ENCODE measurements around the gene SFXN3.

Gene SFXN3

DNA sequence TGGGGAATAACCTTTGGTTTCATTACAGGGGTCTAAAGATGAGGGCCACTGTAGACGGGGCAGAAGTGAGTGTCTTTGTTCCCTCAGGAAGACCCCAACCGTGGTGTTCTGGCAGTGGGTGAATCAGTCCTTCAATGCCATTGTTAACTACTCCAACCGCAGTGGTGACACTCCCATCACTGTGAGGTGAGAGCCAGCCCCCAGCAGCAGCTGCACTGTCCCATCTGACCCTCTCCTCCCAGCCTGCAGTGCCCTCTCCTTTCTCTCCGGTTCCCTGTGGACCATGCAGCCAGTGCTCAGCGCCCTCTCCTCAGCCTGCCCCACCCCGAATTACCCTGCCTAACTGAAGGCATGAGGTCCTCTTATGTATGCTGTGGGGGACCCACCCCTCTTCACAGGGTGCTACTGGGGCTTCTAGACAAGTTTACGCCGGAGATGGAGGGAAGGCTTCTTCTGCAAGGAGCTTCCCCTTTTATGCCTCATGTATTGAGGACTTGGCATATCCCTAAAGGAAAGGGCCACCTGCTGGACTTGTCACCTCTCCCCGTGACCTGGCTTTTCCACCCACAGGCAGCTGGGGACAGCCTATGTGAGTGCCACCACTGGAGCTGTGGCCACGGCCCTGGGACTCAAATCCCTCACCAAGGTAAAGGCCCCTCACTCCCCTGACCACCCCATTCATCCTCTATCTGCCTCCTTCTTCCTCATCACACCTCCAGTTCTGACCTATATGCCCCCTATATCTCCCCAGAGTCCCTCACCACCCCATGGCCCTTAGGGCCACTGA lies 5.1 kb downstream of the SFXN3 start:
- Mint-ChIP-seq H3K9me3 (no peaks in the 10 kb centered on the region), H3K4me3 (no peak overlapping the region), H3K27me3 (no peaks in the 10 kb centered on the region), H3K4me1 (peaks cover 27% of the 10 kb centered on the region), H3K27ac (peak overlapping the region in 1 of 2 donors; percentile 60)
- DNase-seq (no peak), ATAC-seq (no peak)

DNA sequence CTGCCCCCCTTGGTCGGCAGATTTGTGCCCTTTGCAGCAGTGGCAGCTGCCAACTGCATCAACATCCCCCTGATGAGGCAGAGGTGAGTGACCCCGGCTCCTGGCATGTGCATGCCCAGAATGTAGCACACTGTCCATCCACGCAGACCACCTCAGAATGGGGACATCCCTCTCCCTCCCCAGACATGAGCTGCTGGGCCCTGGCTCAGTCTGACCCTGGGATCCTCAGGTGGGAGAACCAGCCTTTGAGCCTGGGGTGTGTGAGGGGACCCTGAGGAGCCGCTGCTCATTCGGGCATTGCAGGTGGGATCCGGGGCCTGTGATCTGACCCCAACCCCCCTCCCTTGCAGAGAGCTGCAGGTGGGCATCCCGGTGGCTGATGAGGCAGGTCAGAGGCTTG lies 5.7 kb downstream of the SFXN3 start:
- DNase-seq (no peak), ATAC-seq (no peak)
- no peaks in the 10 kb centered on the region for H3K9me3 Mint-ChIP-seq
- no peak overlapping the region for H3K27ac Mint-ChIP-seq
- H3K4me1 Mint-ChIP-seq, result peaks cover 30% of the 10 kb centered on the region
- no peak overlapping the region for H3K4me3 Mint-ChIP-seq
- H3K27me3 Mint-ChIP-seq, result no peaks in the 10 kb centered on the region

DNA sequence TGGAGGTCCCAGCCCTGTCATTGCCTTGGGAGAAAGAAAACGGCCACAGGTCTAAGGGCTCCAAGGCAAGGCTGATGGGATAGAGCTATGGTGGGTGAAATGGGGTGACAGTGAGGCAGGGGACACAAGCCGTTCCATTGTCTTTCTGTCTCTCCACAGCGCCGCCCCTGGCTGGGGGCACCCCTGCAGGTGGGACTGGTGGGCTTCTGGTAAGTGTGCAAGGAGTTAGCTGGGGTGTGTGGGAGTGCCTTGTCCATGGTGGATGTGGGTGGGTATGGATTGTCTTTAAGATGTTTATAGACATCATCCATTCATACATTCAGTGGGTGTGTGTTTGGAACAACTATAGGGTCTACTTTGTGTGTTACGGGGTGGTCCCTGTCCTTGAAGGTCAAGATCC lies 7.5 kb downstream of the SFXN3 start:
- no peaks in the 10 kb centered on the region for H3K27me3 Mint-ChIP-seq
- H3K9me3 Mint-ChIP-seq, result no peaks in the 10 kb centered on the region
- DNase-seq (no peak), ATAC-seq (no peak)
- H3K4me3 Mint-ChIP-seq, result no peak overlapping the region
- H3K4me1 Mint-ChIP-seq, result peaks cover 34% of the 10 kb centered on the region
- no peak overlapping the region for H3K27ac Mint-ChIP-seq

DNA sequence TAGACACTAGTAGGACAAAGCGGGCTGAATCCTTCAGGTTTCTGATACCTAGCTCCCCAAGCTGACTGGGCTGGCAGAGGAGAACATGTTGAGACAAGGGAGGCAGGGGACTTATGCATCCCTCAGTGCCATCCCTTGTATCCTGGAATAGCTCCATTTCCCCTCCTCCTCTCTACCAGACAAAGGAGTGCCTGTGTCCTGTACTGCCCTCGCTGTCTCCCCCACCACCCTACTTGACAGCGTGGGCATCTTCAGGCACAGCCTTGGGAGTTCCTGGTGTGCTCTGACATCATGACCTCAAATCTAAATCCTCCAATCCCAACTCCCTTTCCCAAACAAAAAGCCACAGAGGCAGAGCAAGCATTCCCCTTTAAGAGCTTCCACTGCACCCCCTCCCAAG lies 9.0 kb downstream of the SFXN3 start:
- ATAC-seq, result no peak
- peaks cover 31% of the 10 kb centered on the region for H3K4me1 Mint-ChIP-seq
- no peaks in the 10 kb centered on the region for H3K9me3 Mint-ChIP-seq
- no peak for DNase-seq
- no peak overlapping the region for H3K27ac Mint-ChIP-seq
- no peak overlapping the region for H3K4me3 Mint-ChIP-seq
- peaks cover under 1% of the 10 kb centered on the region for H3K27me3 Mint-ChIP-seq

DNA sequence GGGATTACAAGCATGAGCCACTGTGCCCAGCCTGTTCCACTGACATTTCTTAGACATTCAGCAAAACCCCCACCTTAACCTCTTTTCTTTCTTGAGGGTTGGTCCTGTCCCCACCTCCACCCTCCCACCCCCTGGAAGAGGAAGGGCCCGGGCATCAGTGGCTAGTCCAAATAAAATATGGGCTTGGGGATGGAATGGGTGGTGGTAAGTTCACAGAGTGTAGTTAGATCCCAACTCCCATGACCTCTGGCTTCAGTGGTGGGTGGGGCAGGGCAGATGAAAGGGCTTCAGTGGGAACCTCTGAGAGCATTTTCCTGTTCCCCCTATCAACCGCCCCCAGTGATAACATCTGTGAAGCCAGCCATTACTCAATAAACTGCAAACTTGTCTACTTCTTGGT lies 9.8 kb downstream of the SFXN3 start:
- no peak overlapping the region for H3K27ac Mint-ChIP-seq
- no peak for DNase-seq
- no peaks in the 10 kb centered on the region for H3K9me3 Mint-ChIP-seq
- ATAC-seq, result no peak
- no peak overlapping the region for H3K4me3 Mint-ChIP-seq
- peaks cover 9% of the 10 kb centered on the region for H3K27me3 Mint-ChIP-seq
- peaks cover 31% of the 10 kb centered on the region for H3K4me1 Mint-ChIP-seq

DNA sequence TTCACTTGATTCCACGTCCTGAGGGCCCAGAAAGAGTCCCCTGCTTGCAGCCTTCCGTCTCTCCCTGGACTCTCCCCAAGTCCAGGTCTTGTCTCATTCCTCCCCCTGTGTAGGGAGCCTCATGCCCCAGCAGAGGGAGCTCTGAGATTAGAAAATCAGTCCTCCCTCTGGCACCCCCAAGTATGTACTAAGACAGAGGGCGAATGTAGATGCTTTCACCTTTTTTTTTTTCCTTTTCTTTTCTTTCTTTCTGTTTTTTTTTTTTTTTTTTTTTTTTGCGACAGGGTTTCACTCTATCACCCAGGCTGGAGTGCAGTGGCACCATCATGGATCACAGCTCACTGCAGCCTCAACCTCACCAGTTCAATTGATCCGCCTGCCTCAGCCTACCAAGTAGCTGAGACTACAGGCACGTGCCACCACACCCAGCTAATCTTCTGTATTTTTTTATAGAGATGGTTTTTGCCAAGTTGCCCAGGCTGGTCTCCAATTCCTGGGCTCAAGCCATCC lies 10.3 kb downstream of the SFXN3 start:
- Mint-ChIP-seq H3K4me3 (no peak overlapping the region), H3K27ac (peak overlapping the region in 1 of 2 donors; percentile 45), H3K9me3 (no peaks in the 10 kb centered on the region), H3K4me1 (peaks cover 31% of the 10 kb centered on the region), H3K27me3 (peaks cover 13% of the 10 kb centered on the region)
- ATAC-seq (peak; percentile 88), DNase-seq (peak; percentile 64 to 76)

DNA sequence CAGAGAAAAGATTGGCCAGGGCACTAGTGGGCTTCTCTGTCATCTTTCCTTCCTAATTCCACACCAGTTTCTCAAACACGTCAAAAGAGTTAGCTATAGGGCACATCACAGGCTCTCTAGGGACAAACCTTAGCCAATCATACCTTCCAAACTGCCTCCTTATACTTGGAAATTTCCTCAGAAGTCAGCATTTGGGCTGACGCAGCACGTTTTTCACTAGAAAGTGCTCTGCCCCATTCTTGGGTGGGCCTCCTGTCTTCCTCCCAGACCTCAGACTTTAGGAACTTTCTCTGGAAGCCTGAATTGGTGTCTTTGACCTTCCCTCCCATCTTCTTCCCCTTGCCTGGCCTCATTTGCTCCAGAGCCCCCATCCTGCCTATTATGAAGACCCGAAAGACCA lies 11.1 kb downstream of the SFXN3 start:
- peaks cover 31% of the 10 kb centered on the region for H3K4me1 Mint-ChIP-seq
- ATAC-seq (no peak), DNase-seq (no peak)
- peak overlapping the region; percentile 87 to 89 for H3K4me3 Mint-ChIP-seq
- H3K27me3 Mint-ChIP-seq, result peaks cover 21% of the 10 kb centered on the region
- H3K9me3 Mint-ChIP-seq, result no peaks in the 10 kb centered on the region
- peak overlapping the region in 1 of 2 donors; percentile 45 for H3K27ac Mint-ChIP-seq

DNA sequence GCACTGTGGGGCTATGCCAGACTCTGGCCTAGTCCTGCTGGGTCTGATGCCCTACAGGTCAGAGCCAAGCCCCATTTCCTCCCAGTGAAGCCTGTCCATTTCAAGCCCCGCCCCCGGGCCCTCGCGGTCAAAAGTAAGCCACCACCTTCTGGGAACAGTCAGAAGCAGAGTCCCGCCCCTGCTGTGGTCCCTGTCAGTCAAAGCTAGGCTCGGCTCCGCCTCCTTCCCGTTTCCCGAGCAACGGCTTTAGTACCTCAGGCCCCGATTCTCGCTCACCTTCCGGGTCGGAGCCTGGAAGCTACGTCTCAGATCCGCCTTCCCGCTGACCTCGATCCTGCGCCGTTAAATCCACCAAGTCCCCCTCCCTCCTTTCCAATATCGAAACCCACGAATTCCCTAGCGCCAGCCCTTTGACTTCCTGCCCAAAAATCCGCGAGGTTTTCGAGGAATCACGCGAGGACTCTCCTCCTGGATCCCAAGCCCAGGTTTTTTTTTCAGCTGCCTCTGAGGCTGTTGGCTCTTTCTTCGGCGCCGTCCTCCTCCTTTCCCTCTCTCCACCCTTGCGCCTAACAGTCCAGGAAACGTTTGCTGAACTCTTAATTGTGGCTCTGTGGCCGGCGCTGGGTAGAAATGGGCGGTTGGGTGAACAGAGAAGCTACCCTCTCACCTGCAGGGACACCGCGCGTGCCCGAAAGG lies 11.8 kb downstream of the SFXN3 start:
- H3K27me3 Mint-ChIP-seq, result peaks cover 28% of the 10 kb centered on the region
- peak; percentile 95 for ATAC-seq
- peak; percentile 79 to 91 for DNase-seq

DNA sequence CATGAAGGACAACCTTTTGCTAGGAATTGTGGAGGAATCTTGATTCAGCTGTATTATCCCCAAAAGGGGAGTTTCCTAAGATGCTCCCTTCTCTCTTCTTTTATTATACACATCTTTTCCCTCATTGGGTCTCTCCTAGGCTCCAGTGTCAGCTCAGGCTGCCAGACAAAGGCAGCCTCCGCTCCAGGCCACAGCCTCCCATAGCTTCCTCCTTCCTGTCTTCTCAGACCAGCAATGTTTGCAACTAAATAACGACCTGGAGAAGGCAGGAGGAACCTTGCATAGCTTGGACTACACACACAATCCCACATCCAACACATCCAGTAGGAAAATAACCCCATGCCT lies 12.3 kb downstream of the SFXN3 start:
- Mint-ChIP-seq H3K27me3 (peaks cover 33% of the 10 kb centered on the region), H3K27ac (peak overlapping the region in 1 of 2 donors; percentile 66), H3K4me1 (peaks cover 36% of the 10 kb centered on the region), H3K4me3 (peak overlapping the region; percentile 87 to 89), H3K9me3 (no peaks in the 10 kb centered on the region)
- DNase-seq (no peak), ATAC-seq (no peak)

More for the DNA sequence above, 11.8 kb downstream of the SFXN3 start:
- no peaks in the 10 kb centered on the region for H3K9me3 Mint-ChIP-seq
- H3K4me3 Mint-ChIP-seq, result peak overlapping the region; percentile 87 to 89
- H3K27ac Mint-ChIP-seq, result peak overlapping the region; percentile 72 to 87
- H3K4me1 Mint-ChIP-seq, result peaks cover 31% of the 10 kb centered on the region

DNA sequence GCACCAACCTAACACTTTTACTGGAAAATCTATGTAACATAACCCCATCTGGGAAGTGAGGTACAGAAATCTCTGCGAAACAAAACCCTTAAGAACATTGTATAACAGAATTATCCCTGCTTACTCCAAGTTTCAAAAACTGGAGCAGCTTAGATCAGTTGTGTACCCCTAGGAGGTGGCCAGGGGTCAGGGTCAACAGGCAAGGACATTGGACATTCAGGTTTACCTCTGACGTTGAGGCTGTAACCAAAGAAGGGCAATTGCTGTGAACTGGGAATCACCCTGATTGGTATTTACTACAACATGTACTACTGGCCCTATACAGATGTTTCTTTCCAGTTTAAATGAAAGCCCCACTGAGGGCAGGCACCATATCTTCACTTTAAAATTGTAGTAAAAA lies 13.1 kb downstream of the SFXN3 start:
- ATAC-seq (no peak), DNase-seq (no peak)
- Mint-ChIP-seq H3K4me3 (no peak overlapping the region), H3K4me1 (peaks cover 44% of the 10 kb centered on the region), H3K9me3 (no peaks in the 10 kb centered on the region), H3K27ac (no peak overlapping the region), H3K27me3 (peaks cover 41% of the 10 kb centered on the region)

DNA sequence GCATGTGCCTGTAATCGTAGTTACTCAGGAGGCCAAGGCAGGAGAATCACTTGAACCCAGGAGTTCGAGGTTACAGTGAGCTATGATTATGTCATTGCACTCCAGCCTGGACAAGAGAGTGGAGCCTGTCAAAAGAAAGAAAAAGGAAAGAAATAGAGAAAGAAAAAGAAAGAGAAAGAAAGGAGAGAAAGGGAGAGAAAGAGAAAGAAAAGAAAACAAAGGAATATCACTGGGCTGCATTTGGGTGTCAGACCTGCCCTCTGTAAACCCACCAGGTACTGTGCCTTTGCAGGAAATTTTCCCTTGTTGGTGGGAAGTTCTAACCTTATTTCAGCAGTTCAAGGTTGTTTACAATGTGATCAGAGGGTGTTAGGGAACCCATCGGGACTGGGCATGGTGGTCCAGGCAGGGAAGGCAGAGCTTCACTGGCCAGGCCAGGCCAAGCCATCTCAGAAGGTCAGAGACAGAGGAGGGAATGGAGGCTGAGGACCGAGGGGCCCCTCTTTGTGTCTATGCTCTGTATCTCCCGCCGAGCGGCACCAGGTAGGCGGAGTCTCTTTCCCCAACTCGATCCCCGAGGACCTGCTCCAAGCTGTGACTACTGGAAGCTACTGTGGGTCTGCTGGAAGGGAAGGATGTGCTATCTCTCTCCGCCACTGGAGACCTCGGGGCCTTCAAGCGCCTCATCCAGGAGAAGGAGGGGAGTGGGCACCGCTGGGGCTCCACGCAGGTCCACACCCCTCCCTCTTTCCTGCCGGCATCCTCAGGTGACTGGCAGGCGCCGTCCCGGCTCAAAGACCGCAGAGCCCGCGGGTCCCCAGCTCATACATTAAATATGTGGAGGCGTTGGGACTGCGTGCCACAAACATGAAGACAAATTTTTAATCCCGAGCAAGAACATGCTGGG lies 15.6 kb downstream of the SFXN3 start:
- no peak for DNase-seq
- H3K4me1 Mint-ChIP-seq, result peaks cover 51% of the 10 kb centered on the region
- H3K9me3 Mint-ChIP-seq, result no peaks in the 10 kb centered on the region
- no peak overlapping the region for H3K27ac Mint-ChIP-seq
- no peak for ATAC-seq
- H3K27me3 Mint-ChIP-seq, result peaks cover 63% of the 10 kb centered on the region
- H3K4me3 Mint-ChIP-seq, result no peak overlapping the region

DNA sequence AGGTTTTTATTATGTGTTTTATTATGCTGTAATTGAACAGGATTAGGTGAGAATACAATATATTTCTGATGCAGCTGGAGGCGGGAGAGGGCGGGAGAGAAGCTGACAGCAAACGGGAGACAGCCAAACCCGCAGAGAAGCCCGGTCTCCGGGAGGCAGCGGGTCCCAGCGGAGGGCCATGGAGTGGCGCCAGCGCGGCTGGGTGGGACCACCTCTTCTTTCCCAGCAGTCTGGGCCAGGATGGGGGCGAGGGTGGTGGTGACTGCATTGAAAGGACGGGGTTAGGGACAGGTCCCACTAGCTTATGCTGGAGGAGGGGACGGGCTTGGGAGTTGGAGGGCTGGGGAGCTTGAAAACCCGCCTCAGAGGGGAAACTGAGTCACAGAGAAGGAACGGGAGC lies 16.2 kb downstream of the SFXN3 start:
- Mint-ChIP-seq H3K4me1 (peaks cover 45% of the 10 kb centered on the region), H3K27ac (no peak overlapping the region), H3K27me3 (peaks cover 63% of the 10 kb centered on the region), H3K9me3 (no peaks in the 10 kb centered on the region), H3K4me3 (no peak overlapping the region)
- DNase-seq (no peak), ATAC-seq (no peak)

DNA sequence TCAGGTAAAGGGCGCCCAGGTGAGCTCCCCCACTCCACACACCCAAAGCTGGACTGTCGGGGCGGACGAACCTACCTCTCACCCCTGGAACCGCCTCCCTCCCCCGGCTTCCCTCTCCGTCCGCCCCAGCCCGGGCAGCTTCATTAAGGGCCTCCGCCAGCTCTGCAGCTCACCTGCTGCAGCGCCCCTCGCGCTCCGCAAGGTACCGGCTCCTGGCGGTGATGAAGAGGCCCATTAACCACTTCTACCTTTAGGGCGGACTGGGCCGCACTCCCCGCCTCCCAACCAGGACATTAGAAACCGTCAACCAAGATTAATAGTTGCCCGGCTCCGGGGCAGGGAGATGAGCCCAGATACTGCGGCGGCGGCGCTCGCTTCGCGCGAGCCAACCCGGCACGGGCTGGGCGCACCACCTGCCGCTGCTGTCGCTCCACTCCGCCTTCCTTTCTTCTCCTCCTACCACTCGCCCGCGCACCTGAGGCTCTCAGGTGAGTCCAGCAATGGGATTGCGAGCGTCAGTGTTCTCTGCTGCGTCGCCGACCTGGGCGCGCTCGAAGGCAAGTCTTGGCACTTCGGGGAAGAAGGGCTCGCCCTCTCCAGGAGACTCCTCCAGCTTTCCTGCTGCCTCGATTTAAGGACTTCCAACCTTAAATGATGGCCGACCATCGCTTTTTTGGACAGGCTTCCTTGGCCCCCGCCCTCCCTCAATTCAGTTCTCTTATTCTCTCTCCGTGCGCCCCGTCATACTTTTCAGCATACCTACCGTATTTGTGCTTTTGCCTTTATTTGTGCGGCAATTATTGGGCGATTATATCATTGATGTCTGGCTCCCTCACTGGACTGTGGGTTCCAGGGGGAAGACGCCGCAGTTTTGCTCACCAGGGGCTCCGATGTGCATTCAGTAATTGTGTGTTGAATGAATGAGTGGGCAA lies 17.2 kb downstream of the SFXN3 start:
- Mint-ChIP-seq H3K27ac (no peak overlapping the region), H3K27me3 (peaks cover 63% of the 10 kb centered on the region), H3K4me1 (peaks cover 36% of the 10 kb centered on the region), H3K9me3 (no peaks in the 10 kb centered on the region), H3K4me3 (no peak overlapping the region)
- ATAC-seq, result no peak
- DNase-seq, result no peak

DNA sequence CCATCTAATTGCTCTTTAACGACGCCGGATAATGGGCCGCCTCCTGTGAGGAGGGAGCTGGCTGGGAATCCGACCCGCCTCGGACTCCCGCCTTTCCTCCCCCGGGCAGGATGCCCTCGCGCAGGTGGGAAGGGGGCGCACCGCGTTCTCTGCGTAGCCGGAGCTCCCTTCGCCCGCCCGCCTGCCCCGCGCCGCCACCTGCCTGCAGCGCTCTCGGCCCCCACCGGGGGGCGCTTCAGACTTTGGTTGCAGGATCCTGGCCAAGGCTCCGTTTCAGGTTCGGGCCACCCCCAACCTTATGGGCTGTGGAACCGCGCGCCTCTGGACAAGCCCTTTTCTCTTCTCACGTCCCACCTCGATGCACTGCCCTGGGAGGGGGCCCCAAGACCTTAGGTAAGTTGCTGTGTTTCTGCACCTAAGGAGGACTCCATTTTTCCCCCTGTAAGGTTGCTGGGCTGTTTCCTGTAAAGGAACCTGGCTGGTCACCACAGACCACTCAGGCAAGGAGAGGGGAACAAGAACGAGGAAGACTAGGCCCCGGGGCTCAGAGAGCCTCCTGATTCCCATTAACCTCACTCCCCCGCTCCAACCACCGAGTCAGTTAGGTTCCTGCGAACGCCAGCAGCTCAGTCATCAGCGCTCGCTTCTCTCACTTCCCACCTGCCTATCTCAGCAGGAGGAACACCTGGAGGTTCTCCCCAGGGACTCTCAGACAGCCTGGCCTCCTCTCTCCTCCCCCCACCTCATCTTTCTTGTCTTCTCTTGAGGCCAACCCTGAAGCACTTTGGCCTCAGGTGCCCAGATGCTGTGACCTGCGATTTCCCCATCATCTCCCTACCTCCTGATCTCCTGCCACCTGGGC lies 19.4 kb downstream of the SFXN3 start:
- DNase-seq, result peak; percentile 74 to 81
- peak overlapping the region; percentile 23 to 44 for H3K4me3 Mint-ChIP-seq
- peaks cover 59% of the 10 kb centered on the region for H3K27me3 Mint-ChIP-seq
- peaks cover 32% of the 10 kb centered on the region for H3K4me1 Mint-ChIP-seq
- ATAC-seq, result peak; percentile 88
- no peaks in the 10 kb centered on the region for H3K9me3 Mint-ChIP-seq
- H3K27ac Mint-ChIP-seq, result no peak overlapping the region

Data from stimulated activated naive CD8-positive, alpha-beta T cell treated with anti-CD3 and anti-CD28 coated beads, Interleukin-15, amount 100 ng/mL, for 72 hours (primary cell).